DMS 273 treated with DMSO at 0.1 percent for 48 hours (cell line): Measurements from ENCODE around the gene RASAL1.

ENCODE experiments used
- DNase-seq: peaks from one replicate; lab custom pipeline; 2025; lab: John Stamatoyannopoulos, UW

The RASAL1 gene

DNA sequence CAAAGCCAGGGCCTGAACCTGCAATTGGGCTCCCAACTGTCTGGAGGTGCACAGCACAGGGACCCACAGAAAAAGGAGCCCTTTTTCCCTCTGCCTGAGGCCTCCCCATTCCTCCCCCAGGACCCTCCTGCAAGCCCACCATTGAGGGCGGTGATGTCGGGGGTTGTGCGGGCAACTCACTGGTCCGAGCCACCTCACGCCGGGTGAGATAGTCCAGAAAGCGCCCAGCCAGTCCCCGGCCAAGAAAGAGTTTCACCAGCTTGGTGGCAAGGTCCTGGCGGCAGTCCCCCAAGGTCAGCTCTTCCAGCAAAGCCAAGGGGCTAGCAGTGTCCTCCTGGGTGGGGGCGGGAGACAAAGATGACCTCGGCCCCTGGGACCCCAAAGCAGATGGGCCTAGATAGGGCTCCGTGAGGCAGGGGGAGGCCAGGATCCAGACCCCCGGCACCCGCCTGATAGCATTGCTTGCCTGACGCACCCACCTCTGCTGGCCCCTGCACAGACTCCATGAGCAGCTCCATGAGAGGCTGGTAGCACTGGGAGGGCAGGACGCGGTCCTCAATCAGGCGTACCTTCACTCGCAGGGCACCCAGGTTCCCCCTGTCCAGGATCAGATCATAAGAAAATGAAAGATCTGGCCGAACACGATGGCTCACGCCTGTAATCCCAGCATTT lies 20.0 kb downstream of the RASAL1 start:
- DNase-seq = no peak

- DNase-seq = no peak
Observed at GRCh38 chr12:113114447-113115178, 20.9 kb downstream of the RASAL1 start.

DNA sequence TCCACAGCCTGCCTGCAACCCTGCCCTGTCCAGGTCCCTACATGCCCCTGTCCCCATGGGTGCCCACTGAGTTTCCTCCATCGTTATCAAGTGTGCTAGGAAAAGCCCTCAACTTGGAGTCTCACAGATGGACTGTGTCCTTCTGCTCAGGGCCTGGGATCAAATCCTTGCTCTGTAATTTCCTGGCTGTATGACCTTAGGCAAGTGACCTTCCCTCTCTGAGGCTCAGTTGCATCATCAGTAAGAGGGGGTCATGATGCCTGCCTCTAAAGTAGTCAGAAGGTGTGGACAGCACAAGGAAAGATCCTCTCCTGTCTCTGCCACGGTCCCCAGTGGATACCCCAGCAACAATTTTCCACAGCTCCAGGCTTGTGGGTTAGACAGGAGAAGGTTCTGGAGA lies 22.2 kb downstream of the RASAL1 start:
- DNase-seq = no peak

DNA sequence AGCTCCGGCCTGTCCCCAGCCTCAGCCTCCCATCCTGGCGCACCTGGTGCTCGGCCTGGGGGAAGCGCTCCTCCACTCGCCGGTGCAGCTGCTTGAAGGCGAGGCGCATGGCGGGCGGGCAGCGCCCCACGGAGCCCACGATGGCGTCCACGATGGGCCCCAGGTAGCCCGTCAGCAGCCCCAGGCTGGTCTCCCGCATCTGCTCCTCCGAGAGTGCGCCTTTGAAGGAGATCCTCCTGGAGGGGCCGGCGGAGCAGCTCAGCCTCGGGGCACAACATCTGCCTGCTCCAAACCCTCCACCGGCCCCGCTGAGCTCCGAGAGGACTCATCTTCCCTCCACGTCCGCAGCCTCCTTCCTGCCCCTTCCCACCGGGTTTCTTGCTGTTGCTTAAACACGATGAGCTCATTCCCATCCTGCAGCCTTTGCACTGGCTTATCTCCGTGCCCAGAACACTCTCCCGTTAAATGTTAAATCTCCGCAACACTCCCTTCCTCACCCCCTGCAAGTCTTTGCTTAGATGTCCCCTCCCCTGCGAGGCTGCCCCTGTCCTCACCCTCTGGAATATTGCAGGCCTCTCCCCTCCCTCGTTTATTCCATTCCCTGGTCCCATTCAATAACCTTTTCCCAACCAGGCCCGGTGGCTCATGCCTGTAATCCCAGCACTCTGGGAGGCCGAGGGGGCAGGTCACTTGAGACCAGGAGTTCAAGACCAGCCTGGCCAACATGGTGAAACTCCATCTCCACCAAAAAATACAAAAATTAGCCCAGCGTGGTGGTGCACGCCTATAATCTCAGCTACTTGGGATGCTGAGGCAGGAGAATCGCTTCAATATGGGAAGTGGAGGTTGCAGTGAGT lies 23.3 kb downstream of the RASAL1 start:
- DNase-seq = no peak

DNA sequence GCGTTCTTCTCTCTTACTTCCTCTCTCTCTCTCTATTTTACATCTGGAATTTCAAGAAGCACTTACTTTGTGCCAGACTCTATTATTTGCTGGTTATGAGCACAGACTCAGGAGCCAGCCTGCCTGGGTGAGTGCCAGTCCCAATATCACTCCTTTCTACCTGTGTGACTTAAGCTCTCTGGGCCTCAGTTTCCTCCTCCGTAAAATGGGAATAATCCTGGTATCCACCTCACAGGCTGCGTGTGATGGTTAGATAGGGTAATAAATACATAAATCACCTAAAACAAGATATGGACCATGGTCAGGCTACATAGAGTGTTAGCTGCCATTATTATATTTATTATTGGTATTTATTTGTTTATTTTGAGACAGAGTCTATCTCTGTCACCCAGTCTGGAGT lies 24.3 kb downstream of the RASAL1 start:
- no peak for DNase-seq

DNA sequence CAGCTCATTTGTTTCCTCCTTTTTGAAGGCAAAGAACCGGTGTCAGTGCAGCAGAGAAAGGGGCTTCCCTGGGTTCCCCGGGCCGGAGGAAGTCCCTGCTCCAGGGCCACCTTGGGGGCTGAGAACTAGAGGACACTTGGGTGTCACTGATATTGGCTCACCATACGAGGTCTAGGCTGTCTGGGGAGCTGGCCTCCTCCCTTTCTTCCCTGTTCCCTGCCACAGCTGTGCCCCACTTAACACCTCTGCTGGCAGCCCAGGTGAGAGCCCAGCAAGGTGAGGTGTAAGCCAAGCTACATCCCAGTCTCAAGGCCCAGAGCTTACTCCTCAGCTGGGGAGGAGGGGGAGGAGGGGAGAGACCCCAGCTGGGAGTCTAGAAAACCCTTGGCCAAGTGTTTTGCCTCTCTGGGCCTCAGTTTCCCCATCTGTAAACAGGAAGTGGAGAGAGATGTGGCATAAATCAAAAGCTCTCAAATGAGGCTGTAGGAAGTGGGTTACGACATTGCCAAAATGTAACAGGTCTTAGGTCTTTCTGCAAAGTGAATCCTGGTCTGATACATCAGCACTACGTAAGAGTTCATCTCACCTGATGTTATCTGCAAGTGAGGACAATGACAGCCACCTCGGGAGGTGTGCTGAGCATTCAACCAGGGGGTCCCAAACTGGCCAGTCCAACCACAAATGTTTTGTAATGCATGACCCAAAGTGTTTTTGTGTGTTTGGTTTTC lies 25.5 kb downstream of the RASAL1 start:
- no peak for DNase-seq

GRCh38 chr12:113109360-113109759 lies 26.2 kb downstream of the RASAL1 start:
- DNase-seq = no peak

GRCh38 chr12:113108308-113108707 lies 27.3 kb downstream of the RASAL1 start:
- DNase-seq = no peak

DNA sequence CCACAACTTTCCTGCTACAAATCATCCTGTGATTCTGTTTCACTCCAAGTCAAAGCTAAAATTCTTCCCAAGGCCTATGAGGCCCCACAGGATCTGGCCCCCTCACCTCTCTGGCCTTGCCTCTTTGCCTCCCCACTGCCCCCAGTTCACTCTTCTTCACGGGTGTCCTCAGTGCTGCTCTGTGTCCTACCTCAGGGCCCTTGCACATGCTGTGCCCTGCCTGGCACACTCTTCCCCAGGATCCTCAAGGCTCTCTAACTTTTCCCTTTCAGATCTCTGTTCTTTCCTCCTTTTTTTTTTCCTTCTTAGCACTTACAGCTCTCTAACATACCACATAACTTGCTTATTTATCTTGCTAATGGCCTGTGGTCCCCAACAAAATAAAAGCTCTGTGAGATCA lies 29.2 kb downstream of the RASAL1 start:
- DNase-seq = no peak

DNA sequence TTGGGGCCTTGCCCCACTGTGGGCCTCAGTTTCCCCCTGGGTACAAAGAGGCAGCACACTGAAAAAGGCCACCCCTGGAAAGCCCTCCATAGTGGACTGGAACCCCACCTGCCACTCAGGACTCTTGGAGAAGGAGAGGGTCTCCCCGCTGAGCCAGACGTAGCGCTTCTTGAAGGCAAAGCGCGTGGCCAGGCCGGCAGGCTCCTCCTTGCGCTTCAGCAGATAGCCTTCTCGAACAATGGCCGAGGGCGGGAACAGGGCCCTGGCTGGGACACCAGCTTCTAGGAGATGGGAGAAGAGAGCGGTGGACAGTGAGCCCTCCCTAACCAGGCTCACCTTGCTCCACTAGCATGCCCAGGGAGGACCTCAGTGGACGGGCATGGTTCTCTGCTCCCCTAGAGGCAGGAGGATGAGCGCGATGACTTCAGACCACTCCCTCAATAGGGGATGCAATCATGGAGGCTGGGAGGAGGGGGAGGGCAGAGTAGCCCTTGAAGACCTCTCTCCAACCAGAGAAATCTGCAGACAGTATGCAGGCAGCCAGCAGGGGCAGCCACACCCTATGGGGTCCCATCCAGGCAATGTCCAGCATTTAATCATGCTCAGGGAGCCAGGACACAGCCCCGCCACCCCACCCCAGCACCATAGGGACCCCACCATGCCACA lies 29.8 kb downstream of the RASAL1 start:
- no peak for DNase-seq

- no peak for DNase-seq
Observed at GRCh38 chr12:113104953-113105510, 30.5 kb downstream of the RASAL1 start.

DNA sequence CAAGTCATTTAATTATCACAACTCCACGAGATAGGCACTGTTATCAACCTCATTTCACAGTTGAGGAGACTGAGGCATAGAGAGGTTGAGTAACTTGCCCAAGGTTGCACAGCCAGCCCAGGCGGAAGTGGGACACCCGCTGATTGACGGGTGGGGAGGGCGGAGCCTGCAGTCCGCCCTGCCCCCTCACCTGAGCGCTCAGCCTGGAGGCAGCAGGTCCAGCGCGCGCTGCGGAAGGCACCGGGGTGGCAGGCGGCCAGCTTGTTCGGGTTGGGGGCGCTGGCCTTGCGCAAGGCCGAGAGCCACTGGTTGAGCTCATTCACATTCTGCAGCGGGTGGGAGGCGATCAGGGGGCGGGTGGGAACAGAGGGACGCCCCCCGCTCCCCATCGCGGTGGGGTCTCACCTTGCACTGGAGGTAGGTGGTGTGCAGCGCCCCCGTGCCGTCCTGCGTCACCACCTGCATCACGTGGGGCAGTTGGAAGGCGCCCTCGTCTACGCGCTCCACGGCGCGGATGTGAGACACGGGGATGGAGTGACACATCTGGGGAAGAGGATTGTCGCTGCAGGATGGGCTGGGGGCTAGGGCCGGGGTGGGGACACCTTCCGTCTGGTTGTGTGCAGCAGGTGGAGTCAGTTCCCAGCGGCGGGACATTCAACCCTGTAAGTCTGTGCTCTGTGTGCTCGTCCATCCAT lies 31.7 kb downstream of the RASAL1 start:
- no peak for DNase-seq

GRCh38 chr12:113102811-113103210 lies 32.8 kb downstream of the RASAL1 start:
- no peak for DNase-seq

- no peak for DNase-seq
Observed at GRCh38 chr12:113101751-113102150, 33.8 kb downstream of the RASAL1 start.

GRCh38 chr12:113099764-113100163 lies 35.8 kb downstream of the RASAL1 start:
- DNase-seq = no peak

DNA sequence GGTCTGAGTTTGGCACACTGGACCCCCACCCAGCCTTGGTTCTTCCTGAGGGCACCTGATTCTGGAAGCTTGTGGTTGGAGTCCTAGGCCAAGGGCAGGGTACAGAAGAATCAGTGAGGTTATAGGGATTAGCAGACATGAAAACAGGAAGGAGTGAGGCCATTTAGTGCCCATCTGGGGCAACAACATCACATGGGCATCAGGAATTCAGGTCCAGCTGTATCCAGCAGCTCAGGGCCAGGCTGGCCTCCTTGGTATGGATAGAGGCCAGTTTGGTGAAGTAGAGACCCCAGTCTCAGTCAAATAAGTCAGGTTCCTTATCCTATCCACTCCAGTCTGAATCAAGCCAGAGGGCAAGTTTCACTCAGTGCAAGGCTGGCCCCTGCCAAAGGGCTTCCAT lies 36.2 kb downstream of the RASAL1 start:
- DNase-seq = no peak

DNA sequence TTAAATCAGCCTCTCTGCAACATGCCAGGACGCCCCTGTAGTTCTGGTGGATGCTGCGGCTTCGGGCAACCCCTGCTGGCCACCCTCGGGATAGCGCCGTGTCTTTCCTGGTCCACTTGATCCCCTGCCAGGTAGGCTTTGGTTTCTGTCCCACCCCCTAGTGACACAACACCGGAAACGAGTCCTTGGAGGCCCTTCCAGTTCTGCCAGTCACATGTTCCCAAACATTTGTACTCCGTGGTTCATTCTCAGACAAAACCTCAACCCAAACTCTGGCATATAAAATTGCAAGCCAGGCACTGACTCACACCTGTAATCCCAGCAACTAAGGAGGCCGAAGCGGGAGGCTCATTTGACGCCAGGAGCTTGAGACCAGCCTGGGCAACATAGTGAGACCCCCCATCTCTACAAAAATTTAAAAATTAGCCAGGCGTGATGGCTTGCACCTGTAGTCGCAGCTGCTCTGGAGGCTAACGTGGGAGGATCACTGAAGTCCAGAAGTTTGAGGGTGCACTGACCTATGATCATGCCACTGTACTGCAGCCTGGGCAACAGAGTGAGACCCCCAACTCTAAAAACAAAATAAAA lies 37.0 kb downstream of the RASAL1 start:
- DNase-seq = peak; percentile 60

- DNase-seq = no peak
Observed at GRCh38 chr12:113097716-113098440, 37.7 kb downstream of the RASAL1 start.

GRCh38 chr12:113096675-113097461 lies 38.7 kb downstream of the RASAL1 start:
- DNase-seq = no peak
